Activated CD8-positive, alpha-beta T cell treated with anti-CD3 and anti-CD28 coated beads for 36 hours (primary cell): ENCODE results near the gene CFAP20DC. TPM values are rescaled to one million over a fixed set of nuclear protein-coding genes. Genes with fewer than 3 reads are reported as not detected.
"Not testable (repeated sequence)": the region's sequence is repeated elsewhere in the genome, so short reads cannot be mapped to it uniquely, and the experiment has no call there.

Source experiments
- ATAC-seq: fragments of 200-7000 bp; cut with Tn5 transposase; one replicate; pipeline ENCODE4 v1.10.0; 2021; ENCODE audit warnings: mild to moderate bottlenecking, moderate library complexity
- CTCF ChIA-PET: fragments of 350-600 bp; sonication (Branson Sonifier 250); formaldehyde crosslinking; loops from one replicate; lab custom pipeline; 2021; ENCODE audit warnings: antibody characterized with exemption; lab: Charles Lee
- POLR2A ChIA-PET: fragments of 350-600 bp; sonication (Branson Sonifier 250); formaldehyde crosslinking; loops from one replicate; lab custom pipeline; 2021; ENCODE audit warnings: antibody characterized with exemption; lab: Charles Lee
- DNase-seq: peaks from one replicate; pipeline ENCODE4 v3.0.0-alpha.2; 2020
- H3K27ac Mint-ChIP-seq: one replicate; pipeline ENCODE4 v1.8.0; 2021; ENCODE audit warnings: mild to moderate bottlenecking, mixed read lengths
- H3K27me3 Mint-ChIP-seq: one replicate; pipeline ENCODE4 v1.8.0; 2021; ENCODE audit warnings: mixed read lengths
- H3K36me3 Mint-ChIP-seq: one replicate; pipeline ENCODE4 v1.8.0; 2021; ENCODE audit warnings: low read depth, mixed read lengths
- H3K4me1 Mint-ChIP-seq: one replicate; pipeline ENCODE4 v1.8.0; 2021; ENCODE audit warnings: low read depth, mixed read lengths
- H3K4me3 Mint-ChIP-seq: one replicate; pipeline ENCODE4 v1.8.0; 2021; ENCODE audit warnings: mild to moderate bottlenecking, moderate library complexity, mixed read lengths
- H3K9me3 Mint-ChIP-seq: one replicate; pipeline ENCODE4 v1.8.0; 2021; ENCODE audit warnings: mixed read lengths
- intact Hi-C: fragments of 100-400 bp; cut with micrococcal nuclease; formaldehyde crosslinking; loops from one replicate; pipeline ENCODE4 v1.10.0; 2022
- total RNA-seq, 2 experiments: library from RNA; stranded (reverse); gene quantifications; one replicate each; pipeline ENCODE4 v1.2.3, GENCODE V29; 2021
- TF ChIP-seq, protein P1 (sequence below): fragments of 200-600 bp; IDR thresholded peaks from one replicate; pipeline ENCODE4 v1.8.0; 2022; ENCODE audit warnings: antibody characterized with exemption, mild to moderate bottlenecking

Gene CFAP20DC
- total RNA-seq, 2 experiments from 2014 or later: 1.4 to 1.5 TPM

GRCh38 chr3:59064276-59064675 lies 14.5 kb upstream of the CFAP20DC start:
- CTCF ChIA-PET: no interaction called here
- no peaks in the 10 kb centered on the region for H3K36me3 Mint-ChIP-seq
- POLR2A ChIA-PET: no interaction called here
- DNase-seq (no peak), ATAC-seq (no peak)
- H3K4me1 Mint-ChIP-seq: no peaks in the 10 kb centered on the region
- TF ChIP-seq, protein P1, sequence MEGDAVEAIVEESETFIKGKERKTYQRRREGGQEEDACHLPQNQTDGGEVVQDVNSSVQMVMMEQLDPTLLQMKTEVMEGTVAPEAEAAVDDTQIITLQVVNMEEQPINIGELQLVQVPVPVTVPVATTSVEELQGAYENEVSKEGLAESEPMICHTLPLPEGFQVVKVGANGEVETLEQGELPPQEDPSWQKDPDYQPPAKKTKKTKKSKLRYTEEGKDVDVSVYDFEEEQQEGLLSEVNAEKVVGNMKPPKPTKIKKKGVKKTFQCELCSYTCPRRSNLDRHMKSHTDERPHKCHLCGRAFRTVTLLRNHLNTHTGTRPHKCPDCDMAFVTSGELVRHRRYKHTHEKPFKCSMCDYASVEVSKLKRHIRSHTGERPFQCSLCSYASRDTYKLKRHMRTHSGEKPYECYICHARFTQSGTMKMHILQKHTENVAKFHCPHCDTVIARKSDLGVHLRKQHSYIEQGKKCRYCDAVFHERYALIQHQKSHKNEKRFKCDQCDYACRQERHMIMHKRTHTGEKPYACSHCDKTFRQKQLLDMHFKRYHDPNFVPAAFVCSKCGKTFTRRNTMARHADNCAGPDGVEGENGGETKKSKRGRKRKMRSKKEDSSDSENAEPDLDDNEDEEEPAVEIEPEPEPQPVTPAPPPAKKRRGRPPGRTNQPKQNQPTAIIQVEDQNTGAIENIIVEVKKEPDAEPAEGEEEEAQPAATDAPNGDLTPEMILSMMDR: no peak
- H3K4me3 Mint-ChIP-seq: no peak overlapping the region
- intact Hi-C loops: no loop called here
- no peaks in the 10 kb centered on the region for H3K9me3 Mint-ChIP-seq
- no peak overlapping the region for H3K27ac Mint-ChIP-seq
- peaks cover 23% of the 10 kb centered on the region for H3K27me3 Mint-ChIP-seq

DNA sequence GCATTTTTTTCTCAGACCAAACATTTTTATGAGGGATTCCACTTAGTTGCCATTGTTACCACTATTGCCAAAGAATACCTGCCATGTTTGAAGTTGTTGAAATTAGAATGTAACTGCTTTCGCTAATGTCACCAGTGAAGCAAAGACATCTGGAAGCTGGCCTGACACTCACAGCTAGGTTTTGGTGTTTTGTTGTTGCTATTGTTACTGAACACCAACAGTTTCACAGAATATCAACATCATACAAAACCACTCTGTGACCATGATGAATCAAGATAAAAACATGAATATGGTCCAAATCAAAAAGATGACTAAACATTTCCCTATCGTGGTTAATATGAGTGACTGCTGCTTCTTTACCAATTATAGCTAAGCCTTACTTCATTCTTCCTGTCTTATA lies 6.9 kb upstream of the CFAP20DC start:
- no peak overlapping the region for H3K27ac Mint-ChIP-seq
- intact Hi-C loops: no loop called here
- H3K4me3 Mint-ChIP-seq: no peak overlapping the region
- POLR2A ChIA-PET: no interaction called here
- no peaks in the 10 kb centered on the region for H3K4me1 Mint-ChIP-seq
- no peaks in the 10 kb centered on the region for H3K9me3 Mint-ChIP-seq
- TF ChIP-seq, protein P1: no peak
- no peaks in the 10 kb centered on the region for H3K36me3 Mint-ChIP-seq
- ATAC-seq (no peak), DNase-seq (no peak)
- peaks cover 10% of the 10 kb centered on the region for H3K27me3 Mint-ChIP-seq
- CTCF ChIA-PET: interaction anchor here (0.9 to 1.1 kb wide), 2 partner anchors 61 to 415 kb away, joined by 3 read pairs; no protein-coding TSS in a partner anchor

GRCh38 chr3:59052803-59053411 lies 3.1 kb upstream of the CFAP20DC start:
- Mint-ChIP-seq H3K27ac (no peak overlapping the region), H3K27me3 (peaks cover 4% of the 10 kb centered on the region), H3K4me3 (no peak overlapping the region), H3K9me3 (no peaks in the 10 kb centered on the region), H3K36me3 (no peaks in the 10 kb centered on the region), H3K4me1 (peaks cover 3% of the 10 kb centered on the region)
- TF ChIP-seq, protein P1: peak; percentile 66
- POLR2A ChIA-PET: no interaction called here
- intact Hi-C loops: loop anchor here (2.0 kb wide), 2 partner anchors 58 to 412 kb away; no protein-coding TSS in a partner anchor
- CTCF ChIA-PET: interaction anchor here (0.7 to 3.5 kb wide), 22 partner anchors 10 to 423 kb away, joined by 3 to 37 read pairs (median 3); no protein-coding TSS in a partner anchor
- ATAC-seq (no peak), DNase-seq (peak; percentile 28)

DNA sequence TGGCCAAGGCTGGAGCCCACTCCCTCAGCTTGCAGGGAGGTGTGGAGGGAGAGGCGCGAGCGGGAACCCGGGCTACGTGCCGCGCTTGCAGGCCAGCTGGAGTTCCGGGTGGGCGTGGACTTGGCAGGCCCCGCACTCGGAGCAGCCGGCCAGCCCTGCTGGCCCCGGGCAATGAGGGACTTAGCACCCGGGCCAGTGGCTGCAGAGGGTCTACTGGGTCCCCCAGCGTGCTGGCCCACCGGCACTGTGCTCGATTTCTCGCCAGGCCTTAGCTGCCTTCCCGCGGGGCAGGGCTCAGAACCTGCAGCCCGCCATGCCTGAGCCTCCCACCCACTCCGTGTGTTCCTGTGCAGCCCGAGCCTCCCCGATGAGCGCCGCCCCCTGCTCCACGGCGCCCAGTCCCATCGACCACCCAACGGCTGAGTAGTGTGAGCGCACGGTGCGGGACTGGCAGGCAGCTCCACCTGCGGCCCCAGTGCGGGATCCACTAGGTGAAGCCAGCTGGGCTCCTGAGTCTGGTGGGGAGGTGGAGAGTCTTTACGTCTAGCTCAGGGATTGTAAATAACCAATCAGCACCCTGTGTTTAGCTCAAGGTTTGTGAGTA lies 1.1 kb upstream of the CFAP20DC start:
- CTCF ChIA-PET, H3K9me3 Mint-ChIP-seq, H3K36me3 Mint-ChIP-seq, POLR2A ChIA-PET, H3K4me1 Mint-ChIP-seq, intact Hi-C loops, ATAC-seq, DNase-seq, H3K27me3 Mint-ChIP-seq, H3K4me3 Mint-ChIP-seq, H3K27ac Mint-ChIP-seq: not testable (repeated sequence)

DNA sequence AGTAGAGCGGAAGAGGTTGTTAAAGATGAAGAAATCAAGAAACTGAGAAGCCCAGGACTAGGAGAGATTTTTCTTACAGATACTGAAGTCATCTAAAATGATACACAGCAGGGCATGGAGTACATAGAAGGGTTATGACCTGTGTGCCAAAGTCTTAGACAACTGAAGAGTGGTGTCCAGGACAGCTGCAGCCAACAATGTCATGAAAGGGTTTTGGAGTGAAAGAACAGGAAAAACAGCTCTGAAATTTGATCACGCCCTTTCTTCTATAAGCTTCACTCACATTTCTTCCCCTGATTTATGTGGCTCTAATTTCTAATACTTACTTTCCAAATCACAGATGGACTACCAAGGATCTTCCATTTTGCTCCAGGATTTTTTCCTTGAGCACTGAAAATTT lies 3.0 kb downstream of the CFAP20DC start:
- intact Hi-C loops: no loop called here
- Mint-ChIP-seq H3K4me3 (no peak overlapping the region), H3K27ac (no peak overlapping the region), H3K9me3 (no peaks in the 10 kb centered on the region), H3K27me3 (peaks cover 4% of the 10 kb centered on the region), H3K36me3 (no peaks in the 10 kb centered on the region), H3K4me1 (peaks cover 3% of the 10 kb centered on the region)
- CTCF ChIA-PET: no interaction called here
- DNase-seq (no peak), ATAC-seq (no peak)
- TF ChIP-seq, protein P1: no peak
- POLR2A ChIA-PET: no interaction called here
